KOPT-K1 (cell line): ENCODE data around the gene FAM83G.

ENCODE experiments used
- H3K27ac ChIP-seq: fragments of 200-600 bp; sonication (generic); 2 replicates; pipeline ENCODE4 v1.5.1; 2016; ENCODE audit warnings: antibody characterized with exemption, mild to moderate bottlenecking, low read depth, low read length; ENCODE audit not compliant: poor library complexity, severe bottlenecking
- H3K36me3 ChIP-seq: fragments of 200-600 bp; sonication (generic); 2 replicates; pipeline ENCODE4 v1.5.1; 2017; ENCODE audit warnings: antibody characterized with exemption, mild to moderate bottlenecking, low read length, moderate library complexity; ENCODE audit not compliant: insufficient read depth
- H3K9me3 ChIP-seq: fragments of 200-600 bp; sonication (generic); 2 replicates; pipeline ENCODE4 v1.5.1; 2017; ENCODE audit warnings: antibody characterized with exemption, low read length, mild to moderate bottlenecking; ENCODE audit not compliant: insufficient read depth, poor library complexity, severe bottlenecking

Gene FAM83G

GRCh38 chr17:19017401-19017800 is 12.8 kb upstream of the FAM83G start:
- H3K9me3 ChIP-seq = no peaks in the 10 kb centered on the region
- peaks cover 17% of the 10 kb centered on the region; the same call in 1 of the 2 replicates for H3K36me3 ChIP-seq
- H3K27ac ChIP-seq = no peak overlapping the region

GRCh38 chr17:19016881-19017280 is 12.3 kb upstream of the FAM83G start:
- H3K27ac ChIP-seq = no peak overlapping the region
- no peaks in the 10 kb centered on the region for H3K9me3 ChIP-seq
- peaks cover 13% of the 10 kb centered on the region; the same call in 1 of the 2 replicates for H3K36me3 ChIP-seq

DNA sequence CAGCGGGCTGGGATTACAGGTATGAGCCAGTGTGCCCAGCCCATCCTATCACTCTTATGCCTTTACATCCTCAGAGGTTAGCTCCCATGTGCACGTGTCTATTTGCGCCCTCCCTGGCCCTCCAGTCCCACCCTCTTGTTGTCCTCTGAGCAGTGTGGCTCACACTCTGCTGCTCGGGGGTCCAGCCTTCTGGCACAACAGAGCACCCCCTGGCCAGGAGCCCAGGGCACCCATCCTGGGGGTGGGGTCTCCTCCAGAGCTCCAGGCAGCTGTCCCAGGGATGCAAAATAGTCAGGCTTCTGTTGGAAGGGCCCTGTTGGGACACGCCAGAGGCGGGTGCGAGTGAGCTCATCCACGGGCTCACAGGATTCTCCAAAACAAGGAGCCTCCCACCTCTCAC is 11.7 kb upstream of the FAM83G start:
- no peaks in the 10 kb centered on the region for H3K9me3 ChIP-seq
- H3K27ac ChIP-seq = no peak overlapping the region
- H3K36me3 ChIP-seq = peaks cover 7% of the 10 kb centered on the region; the same call in 1 of the 2 replicates

GRCh38 chr17:19015428-19015827 is 10.9 kb upstream of the FAM83G start:
- Histone ChIP-seq H3K27ac (no peak overlapping the region), H3K36me3 (no peaks in the 10 kb centered on the region), H3K9me3 (no peaks in the 10 kb centered on the region)

DNA sequence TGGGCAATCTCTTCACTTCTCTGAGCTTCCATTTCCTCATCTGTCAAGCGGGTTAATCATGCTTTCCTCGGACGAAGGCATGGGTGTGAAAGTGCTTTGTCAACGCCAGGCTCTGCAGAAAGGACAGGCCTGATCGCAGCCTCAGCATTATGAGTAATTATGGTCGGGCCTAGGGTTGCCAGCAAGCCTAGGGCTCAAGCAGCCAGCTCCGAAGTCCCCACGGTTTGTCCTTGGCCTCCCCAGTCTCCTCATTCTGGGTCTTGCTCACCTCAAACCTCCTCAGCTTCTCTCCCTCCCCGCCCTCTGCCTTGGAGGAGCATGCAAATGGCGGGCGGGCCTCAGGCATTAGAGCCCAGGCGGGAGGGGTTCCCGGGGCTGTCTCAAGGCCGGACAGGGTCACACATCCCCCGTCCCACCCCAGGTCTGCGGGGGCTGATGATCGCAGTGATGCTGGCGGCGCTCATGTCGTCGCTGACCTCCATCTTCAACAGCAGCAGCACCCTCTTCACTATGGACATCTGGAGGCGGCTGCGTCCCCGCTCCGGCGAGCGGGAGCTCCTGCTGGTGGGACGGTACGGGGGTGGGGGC is 10.2 kb upstream of the FAM83G start:
- H3K36me3 ChIP-seq = no peaks in the 10 kb centered on the region
- H3K9me3 ChIP-seq = no peaks in the 10 kb centered on the region
- H3K27ac ChIP-seq = no peak overlapping the region

DNA sequence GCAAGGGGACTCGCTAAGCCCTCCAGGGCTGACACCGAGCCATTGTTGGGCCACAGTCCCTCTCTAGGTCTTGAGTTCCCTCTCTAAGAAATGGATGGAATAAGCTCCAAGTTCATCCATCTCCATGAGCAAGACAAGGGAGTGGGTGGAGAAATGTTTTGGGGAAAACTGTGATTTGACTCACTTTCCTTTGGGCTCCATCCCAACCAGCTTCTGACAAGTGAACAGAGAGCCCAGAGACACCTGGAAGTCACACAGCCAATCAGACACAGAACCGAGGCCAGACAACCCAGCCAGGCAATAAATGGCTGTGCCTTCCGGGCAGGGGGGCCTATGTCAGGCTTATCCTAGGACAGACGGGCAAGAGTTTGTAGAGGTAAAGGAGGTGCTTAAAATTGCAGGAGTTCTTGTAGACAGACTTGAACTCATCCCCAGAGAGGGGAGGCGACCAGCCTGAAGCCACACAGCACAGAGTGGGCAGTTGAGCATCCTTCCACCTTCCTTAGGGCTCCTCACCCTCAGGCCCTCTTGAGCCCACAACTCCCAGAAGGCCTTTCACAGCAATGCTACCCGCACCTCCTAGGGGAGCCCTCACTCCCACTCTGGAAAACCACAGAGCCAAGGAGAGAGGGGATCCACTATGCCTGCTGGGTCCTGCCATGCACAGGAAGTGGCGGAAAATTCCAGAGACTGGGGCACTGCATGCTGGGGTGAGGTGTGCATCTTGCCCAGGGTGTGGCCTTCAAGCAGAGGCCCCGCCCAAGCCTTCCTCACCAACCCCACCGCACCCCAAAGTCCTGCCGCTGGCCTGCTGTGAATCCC is 9.5 kb upstream of the FAM83G start:
- Histone ChIP-seq H3K9me3 (no peaks in the 10 kb centered on the region), H3K36me3 (no peaks in the 10 kb centered on the region), H3K27ac (no peak overlapping the region)

GRCh38 chr17:19013226-19013625 is 8.7 kb upstream of the FAM83G start:
- no peaks in the 10 kb centered on the region for H3K9me3 ChIP-seq
- no peaks in the 10 kb centered on the region for H3K36me3 ChIP-seq
- no peak overlapping the region for H3K27ac ChIP-seq

DNA sequence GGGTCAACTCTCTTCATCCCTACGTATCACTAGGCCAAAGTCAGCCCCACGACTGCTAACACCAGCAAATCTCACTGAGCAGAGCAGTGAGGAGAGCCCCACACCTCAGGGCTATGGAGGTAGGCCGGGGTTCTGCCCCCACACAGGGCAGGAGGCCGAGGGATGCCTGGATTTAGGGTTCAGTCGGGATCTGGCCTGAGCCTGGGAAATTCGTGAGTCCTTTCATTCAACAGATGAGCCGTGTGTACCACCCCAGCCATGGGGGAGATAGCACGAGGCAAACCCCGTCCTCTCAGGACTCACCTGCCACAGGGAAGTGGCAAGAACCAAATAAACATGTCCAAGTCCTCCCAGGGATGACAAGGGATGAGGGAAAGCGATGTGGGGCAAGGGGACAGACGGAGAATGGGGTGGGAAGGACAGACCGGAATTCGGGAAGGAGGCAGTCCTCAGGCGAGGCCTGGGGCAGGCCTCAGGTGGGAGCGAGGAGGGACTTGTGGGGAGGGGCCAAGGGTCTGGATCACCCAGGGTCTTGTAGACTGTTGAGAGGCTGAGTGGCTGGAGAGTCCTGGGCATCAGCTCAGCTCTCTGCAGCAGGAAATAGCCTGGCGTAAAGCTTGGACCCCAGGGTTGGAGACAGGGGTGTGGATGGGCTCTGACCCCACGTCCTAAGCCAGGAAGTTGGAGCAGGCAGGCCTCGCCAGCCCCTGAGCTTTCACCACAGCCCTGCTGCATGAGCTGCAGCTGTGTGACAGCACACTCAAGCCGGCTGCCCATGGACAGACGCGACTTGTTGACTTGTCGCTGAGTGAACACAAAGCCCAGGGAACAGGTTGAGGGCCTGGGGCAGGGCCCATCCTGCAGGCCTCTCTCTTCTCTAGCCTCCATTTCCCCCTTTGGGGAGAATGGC is 7.9 kb upstream of the FAM83G start:
- no peak overlapping the region for H3K27ac ChIP-seq
- H3K9me3 ChIP-seq = no peaks in the 10 kb centered on the region
- H3K36me3 ChIP-seq = no peaks in the 10 kb centered on the region

DNA sequence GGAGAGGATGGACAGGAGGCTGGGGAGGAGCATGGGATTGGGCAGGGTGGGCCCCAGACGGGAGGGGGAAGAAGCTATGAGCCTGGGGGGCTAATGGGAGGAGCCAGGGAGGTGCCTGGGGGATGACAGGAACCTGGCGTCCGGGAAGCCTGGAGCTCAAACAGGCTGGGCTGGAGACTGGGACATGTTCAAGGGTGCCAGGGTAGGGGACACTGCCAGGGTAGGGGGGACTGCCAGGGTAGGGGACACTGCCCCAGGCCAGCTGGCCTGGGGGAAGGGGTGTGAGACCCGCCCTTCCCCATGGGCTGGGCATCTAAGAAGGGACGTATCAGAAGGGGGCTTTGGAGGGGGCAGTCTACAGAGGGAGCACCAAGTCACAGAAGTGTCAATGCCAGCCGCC is 7.0 kb upstream of the FAM83G start:
- Histone ChIP-seq H3K9me3 (no peaks in the 10 kb centered on the region), H3K36me3 (no peaks in the 10 kb centered on the region), H3K27ac (no peak overlapping the region)

DNA sequence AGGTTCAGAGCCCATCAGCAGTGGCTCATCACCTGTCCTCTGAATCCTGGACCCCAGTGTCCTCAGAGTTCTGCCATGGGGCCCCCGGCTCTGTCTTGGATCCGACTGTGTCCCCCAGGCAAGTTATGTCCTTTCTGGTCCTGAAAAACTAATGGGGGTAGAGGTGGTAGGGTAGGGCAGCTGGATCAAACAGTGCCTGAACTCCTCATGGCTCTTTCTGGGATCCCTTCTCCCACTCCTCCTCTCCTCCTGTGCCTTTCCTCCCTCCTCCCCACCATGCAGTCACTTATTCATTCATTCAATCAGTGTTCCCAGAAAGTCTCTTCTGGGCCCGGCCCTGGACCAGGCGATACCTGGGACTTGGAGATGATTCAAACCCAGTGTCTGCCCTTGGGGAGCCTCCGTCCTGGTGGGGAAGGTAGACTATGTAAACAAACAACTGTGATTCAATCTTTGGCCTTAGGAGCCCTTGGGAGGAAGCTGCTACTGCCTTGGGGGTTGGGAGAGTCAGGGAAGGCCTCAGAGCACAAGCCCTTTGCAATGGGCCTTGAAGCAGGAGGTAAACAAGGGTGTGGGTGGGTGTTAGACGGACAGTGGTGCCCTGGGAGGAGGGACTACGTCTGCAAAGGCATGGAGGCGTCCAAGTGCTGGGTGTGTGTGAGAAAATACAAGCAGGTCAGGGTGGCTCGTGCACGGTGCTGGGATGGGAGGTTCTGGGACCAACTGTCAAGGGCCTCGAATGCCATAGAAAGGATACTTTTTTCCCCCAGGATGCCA is 6.4 kb upstream of the FAM83G start:
- H3K36me3 ChIP-seq = no peaks in the 10 kb centered on the region
- no peaks in the 10 kb centered on the region for H3K9me3 ChIP-seq
- H3K27ac ChIP-seq = no peak overlapping the region

- no peaks in the 10 kb centered on the region for H3K36me3 ChIP-seq
- no peaks in the 10 kb centered on the region for H3K9me3 ChIP-seq
- H3K27ac ChIP-seq = no peak overlapping the region
These were observed 5.4 kb upstream of the FAM83G start for GRCh38 chr17:19009970-19010369.

DNA sequence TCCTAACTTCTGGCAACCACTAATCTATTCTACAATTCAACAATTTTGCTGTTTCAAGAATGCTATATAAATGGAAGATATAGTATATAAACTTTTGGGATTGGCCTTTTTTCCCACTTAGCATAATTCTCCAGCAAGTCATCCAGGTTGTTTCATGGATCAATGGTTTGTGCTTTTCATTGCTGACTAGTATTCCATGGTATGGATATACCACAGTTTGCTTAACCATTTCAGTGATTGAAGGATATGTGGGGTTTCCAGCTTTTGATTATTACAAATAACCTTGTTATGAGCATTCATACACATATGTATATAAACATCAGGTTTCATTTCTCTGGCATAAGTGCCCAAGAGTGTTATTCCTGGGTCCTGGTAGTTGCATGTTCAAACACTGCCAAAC is 2.1 kb upstream of the FAM83G start:
- no peaks in the 10 kb centered on the region for H3K36me3 ChIP-seq
- no peak overlapping the region for H3K27ac ChIP-seq
- no peaks in the 10 kb centered on the region for H3K9me3 ChIP-seq

- no peak overlapping the region for H3K27ac ChIP-seq
- H3K9me3 ChIP-seq = no peaks in the 10 kb centered on the region
- no peaks in the 10 kb centered on the region for H3K36me3 ChIP-seq
These were observed 1.3 kb upstream of the FAM83G start for GRCh38 chr17:19005789-19006430.

DNA sequence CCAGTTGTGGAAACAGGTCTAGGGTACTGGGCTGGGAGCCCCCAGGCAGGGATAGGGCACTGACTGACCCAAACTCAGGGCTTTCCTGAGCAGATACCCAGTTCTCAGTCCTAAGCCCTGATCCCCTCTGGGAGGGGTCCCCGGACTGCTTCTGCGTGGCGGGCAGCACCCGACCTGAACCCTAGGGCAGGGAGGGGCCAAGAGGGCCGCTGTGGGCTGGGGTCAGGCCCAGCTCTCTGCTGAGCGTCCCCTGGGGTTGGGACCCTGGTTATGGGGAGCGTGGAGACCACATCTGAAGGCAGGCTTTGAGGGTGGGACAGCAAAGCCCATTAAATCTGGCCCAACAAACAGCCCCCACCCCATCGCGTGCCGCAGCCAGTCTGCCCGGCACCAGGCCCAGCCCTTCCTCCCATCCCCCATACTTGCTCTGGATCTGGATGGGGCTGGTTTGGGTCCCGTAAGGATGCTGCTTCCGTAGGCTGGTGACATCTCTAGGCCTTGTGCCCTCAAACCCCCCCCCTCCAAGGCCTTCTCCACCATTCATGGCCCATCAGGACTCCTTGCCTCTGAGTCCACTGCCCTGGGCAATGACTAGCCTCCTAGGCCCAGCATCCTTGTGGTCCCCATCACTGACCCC is 691 bp upstream of the FAM83G start:
- H3K9me3 ChIP-seq = no peaks in the 10 kb centered on the region
- no peaks in the 10 kb centered on the region for H3K36me3 ChIP-seq
- no peak overlapping the region for H3K27ac ChIP-seq
